Measurements from ENCODE around the gene PCDH9. TPM values are rescaled to one million over a fixed set of nuclear protein-coding genes. Genes with fewer than 3 reads are reported as not detected.
A peak's percentile ranks its signal among the peaks of the same experiment; 100 is the strongest.

PCDH9 gene
- total RNA-seq, 4 donors from 2014 or later = 0.37 to 2.4 (median 1.5) TPM

DNA sequence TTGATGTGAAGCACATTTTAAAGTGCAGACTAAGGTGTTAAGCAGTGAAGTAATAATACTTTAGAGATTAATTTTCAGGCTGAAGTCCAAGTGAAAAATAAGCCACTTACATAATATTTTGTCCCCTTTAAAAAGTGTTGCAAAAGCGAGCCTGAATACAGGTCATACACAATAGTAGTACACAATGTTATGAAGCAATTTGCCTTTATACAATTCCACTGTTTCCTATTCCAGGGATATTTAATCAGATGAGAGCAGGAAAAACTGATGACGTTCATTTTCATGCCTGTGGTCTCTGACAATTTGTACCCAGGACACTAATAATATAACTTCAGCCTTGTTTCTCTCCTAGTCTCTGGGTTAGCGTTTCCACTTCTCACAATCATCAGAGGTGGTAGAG lies 916.7 kb downstream of the PCDH9 start:
- Histone ChIP-seq H3K4me3 (no peak overlapping the region), H3K27me3 (no peaks in the 10 kb centered on the region), H3K4me1 (peaks cover 0 to 18% (median 8%) of the 10 kb centered on the region in 4 donors), H3K9me3 (no peaks in the 10 kb centered on the region), H3K36me3 (no peaks in the 10 kb centered on the region), H3K27ac (no peak overlapping the region)
- in situ Hi-C loops (cut with MboI; ENCODE audit: low pct_ligation_motif_present in 1 of 4, low pct_unique_long_range_greater_than_20kb in 1 of 4, low sequenced_read_pairs in 3 of 4) (no loop called here), intact Hi-C loops (cut with DNase I; ENCODE audit: low total_unique reads) (no loop called here)
- no peak for TF ChIP-seq POLR2AphosphoS5 (IDR thresholded peaks at IDR 0.05)
- TF ChIP-seq POLR2A (IDR thresholded peaks at IDR 0.05) = no peak
- no peak for TF ChIP-seq EP300 (IDR thresholded peaks at IDR 0.05; ENCODE audit: low read depth)
- TF ChIP-seq, protein P1, sequence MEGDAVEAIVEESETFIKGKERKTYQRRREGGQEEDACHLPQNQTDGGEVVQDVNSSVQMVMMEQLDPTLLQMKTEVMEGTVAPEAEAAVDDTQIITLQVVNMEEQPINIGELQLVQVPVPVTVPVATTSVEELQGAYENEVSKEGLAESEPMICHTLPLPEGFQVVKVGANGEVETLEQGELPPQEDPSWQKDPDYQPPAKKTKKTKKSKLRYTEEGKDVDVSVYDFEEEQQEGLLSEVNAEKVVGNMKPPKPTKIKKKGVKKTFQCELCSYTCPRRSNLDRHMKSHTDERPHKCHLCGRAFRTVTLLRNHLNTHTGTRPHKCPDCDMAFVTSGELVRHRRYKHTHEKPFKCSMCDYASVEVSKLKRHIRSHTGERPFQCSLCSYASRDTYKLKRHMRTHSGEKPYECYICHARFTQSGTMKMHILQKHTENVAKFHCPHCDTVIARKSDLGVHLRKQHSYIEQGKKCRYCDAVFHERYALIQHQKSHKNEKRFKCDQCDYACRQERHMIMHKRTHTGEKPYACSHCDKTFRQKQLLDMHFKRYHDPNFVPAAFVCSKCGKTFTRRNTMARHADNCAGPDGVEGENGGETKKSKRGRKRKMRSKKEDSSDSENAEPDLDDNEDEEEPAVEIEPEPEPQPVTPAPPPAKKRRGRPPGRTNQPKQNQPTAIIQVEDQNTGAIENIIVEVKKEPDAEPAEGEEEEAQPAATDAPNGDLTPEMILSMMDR (IDR thresholded peaks at IDR 0.05) = no peak
- no peak for DNase-seq
- 61 to 71% methylated on average over 3 of the region's 3 CpGs for WGBS, 2 donors (ENCODE audit: low coverage in 1 of 2)

DNA sequence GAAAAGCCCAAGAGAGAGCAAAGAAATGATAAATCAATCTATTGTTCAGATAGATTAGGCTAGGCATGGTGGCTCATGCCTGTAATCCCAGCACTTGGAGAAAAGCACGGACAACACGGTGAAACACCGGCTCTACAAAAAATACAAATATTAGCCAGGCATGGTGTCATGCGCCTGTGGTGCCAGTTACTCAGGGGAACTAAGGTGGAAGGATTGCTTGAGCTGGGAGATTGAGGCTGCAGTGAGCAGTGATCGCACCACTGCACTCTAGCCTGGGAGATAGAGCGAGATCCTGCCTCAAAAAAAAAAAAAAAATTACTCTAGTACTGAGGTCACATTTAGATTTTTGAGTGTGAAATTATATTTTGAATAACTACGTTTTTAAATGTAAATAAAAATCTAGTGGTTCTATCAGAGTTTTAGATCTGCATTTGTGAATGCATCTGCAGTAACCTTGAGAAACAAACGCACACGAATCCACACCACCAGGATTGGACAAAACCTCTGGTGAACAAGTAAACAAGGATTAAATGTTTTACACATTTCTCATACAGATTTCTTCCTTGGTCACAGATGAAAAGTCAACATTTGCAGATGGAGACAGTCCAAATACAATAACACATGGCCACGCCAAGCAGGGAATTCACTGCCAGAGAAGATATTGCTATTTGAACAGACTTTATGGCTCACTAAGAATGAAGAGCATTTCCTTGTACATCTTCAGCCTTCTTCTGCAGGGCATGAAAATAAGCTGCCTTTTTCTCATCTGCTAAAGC lies 917.6 kb downstream of the PCDH9 start:
- H3K36me3 ChIP-seq = no peaks in the 10 kb centered on the region
- DNase-seq = peak; percentile 44
- H3K4me3 ChIP-seq = no peak overlapping the region
- in situ Hi-C loops (cut with MboI; ENCODE audit: low pct_ligation_motif_present in 1 of 4, low pct_unique_long_range_greater_than_20kb in 1 of 4, low sequenced_read_pairs in 3 of 4) = no loop called here
- no peaks in the 10 kb centered on the region for H3K9me3 ChIP-seq
- peak overlapping the region in 1 of 4 donors; percentile 3 for H3K27ac ChIP-seq
- TF ChIP-seq POLR2AphosphoS5 (IDR thresholded peaks at IDR 0.05) = no peak
- TF ChIP-seq POLR2A (IDR thresholded peaks at IDR 0.05) = no peak
- no peak for TF ChIP-seq EP300 (IDR thresholded peaks at IDR 0.05; ENCODE audit: low read depth)
- TF ChIP-seq, protein P1 (IDR thresholded peaks at IDR 0.05) = no peak
- intact Hi-C loops (cut with DNase I; ENCODE audit: low total_unique reads) = no loop called here
- peaks cover 0 to 18% (median 8%) of the 10 kb centered on the region in 4 donors for H3K4me1 ChIP-seq
- WGBS, 2 donors (ENCODE audit: low coverage in 1 of 2) = 43 to 49% methylated on average over 9 to 10 of the region's 10 CpGs
- no peaks in the 10 kb centered on the region for H3K27me3 ChIP-seq

DNA sequence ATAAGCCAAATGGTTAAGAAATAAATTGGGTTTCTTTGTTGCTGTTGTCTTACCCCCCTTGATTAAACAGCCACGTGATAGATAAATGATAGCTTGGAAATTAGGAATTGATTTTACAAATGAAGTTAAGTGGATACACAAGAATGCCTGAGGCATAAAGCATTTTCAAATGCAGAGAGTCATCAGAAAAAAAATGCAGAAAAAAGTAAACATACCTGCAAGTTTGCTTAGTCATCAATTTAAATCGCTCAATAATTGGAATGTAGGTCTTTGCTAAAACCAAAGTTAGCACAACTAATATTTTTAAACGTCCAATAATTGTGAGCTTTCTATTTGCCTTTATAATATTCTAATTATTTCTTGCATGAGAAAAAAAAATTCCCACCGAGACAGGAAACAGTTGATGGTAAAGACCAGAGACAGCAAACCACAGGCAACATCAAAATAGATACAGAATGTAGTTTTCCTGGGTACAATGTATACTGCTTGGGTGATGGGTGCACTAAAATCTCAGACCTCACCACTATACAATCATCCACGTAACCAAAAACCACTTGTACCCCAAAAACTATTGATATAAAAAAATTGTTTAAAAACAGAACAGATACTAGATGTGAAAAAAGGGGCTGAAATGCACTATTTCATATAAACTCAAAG lies 924.0 kb downstream of the PCDH9 start:
- TF ChIP-seq POLR2A (IDR thresholded peaks at IDR 0.05) (no peak), POLR2AphosphoS5 (IDR thresholded peaks at IDR 0.05) (no peak), EP300 (IDR thresholded peaks at IDR 0.05; ENCODE audit: low read depth) (no peak)
- TF ChIP-seq, protein P1 (IDR thresholded peaks at IDR 0.05) = no peak
- 67 to 70% methylated on average over 5 of the region's 5 CpGs for WGBS, 2 donors (ENCODE audit: low coverage in 1 of 2)
- DNase-seq = no peak
- intact Hi-C loops (cut with DNase I; ENCODE audit: low total_unique reads) (no loop called here), in situ Hi-C loops (cut with MboI; ENCODE audit: low pct_ligation_motif_present in 1 of 4, low pct_unique_long_range_greater_than_20kb in 1 of 4, low sequenced_read_pairs in 3 of 4) (no loop called here)
- no peak overlapping the region for H3K27ac ChIP-seq
- H3K4me3 ChIP-seq = no peak overlapping the region
- H3K4me1 ChIP-seq = no peaks in the 10 kb centered on the region
- no peaks in the 10 kb centered on the region for H3K9me3 ChIP-seq
- no peaks in the 10 kb centered on the region for H3K36me3 ChIP-seq
- H3K27me3 ChIP-seq = no peaks in the 10 kb centered on the region

DNA sequence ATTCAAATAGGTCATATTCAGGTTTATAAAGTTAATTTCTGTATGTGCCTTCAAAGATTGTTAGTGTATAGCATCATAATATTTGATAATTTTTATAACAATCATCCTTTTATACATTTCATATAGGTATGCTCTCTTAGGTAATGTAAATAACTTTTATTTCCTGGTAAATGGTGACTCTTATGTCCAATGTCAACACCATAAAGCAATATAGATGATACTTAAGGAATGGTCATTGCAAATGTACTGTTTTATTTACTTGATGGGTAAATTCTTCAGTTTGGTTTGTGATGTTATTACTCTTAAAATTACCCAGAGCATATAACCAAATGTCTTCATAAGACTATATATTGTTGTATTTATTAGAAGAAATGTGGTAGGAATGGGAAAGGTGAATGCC lies 928.7 kb downstream of the PCDH9 start:
- Histone ChIP-seq H3K4me3 (no peak overlapping the region), H3K9me3 (peaks cover 0 to 5% of the 10 kb centered on the region in 2 donors), H3K27ac (no peak overlapping the region), H3K27me3 (no peaks in the 10 kb centered on the region), H3K4me1 (no peaks in the 10 kb centered on the region), H3K36me3 (no peaks in the 10 kb centered on the region)
- intact Hi-C loops (cut with DNase I; ENCODE audit: low total_unique reads) (no loop called here), in situ Hi-C loops (cut with MboI; ENCODE audit: low pct_ligation_motif_present in 1 of 4, low pct_unique_long_range_greater_than_20kb in 1 of 4, low sequenced_read_pairs in 3 of 4) (no loop called here)
- TF ChIP-seq POLR2AphosphoS5 (IDR thresholded peaks at IDR 0.05) (no peak), POLR2A (IDR thresholded peaks at IDR 0.05) (no peak), EP300 (IDR thresholded peaks at IDR 0.05; ENCODE audit: low read depth) (no peak)
- TF ChIP-seq, protein P1 (IDR thresholded peaks at IDR 0.05) = no peak
- no peak for DNase-seq
